Head of caudate nucleus (tissue), 42 donors: Measurements from ENCODE around the gene SSX2IP.
A peak's percentile ranks its signal among the peaks of the same experiment; 100 is the strongest.
"Not testable (repeated sequence)": the region's sequence is repeated elsewhere in the genome, so short reads cannot be mapped to it uniquely, and the experiment has no call there.

ENCODE experiments used
- DNase-seq, 42 donors: peaks; one replicate each; pipeline versions ENCODE4 v3.0.0 to v3.0.0-alpha.2; 2020 to 2021; ENCODE audit warnings: mixed read lengths in 7 of 42
- intact Hi-C: fragments of 100-400 bp; cut with DNase I; formaldehyde crosslinking; loops from one replicate; pipeline ENCODE4 v1.15.0; 2022

Gene SSX2IP

GRCh38 chr1:84686223-84686622 is 4.0 kb downstream of the SSX2IP start:
- no peak for DNase-seq
- intact Hi-C loops, result loop anchor here (5.0 kb wide), 1 partner anchor 179 kb away; the partner anchor contains the start of genes GNG5 and SPATA1

GRCh38 chr1:84683508-84683907 is 6.8 kb downstream of the SSX2IP start:
- no peak for DNase-seq
- intact Hi-C loops, result no loop called here

- intact Hi-C loops, result no loop called here
- no peak for DNase-seq
These were observed 8.2 kb downstream of the SSX2IP start for GRCh38 chr1:84682047-84682446.

- intact Hi-C loops, result no loop called here
These were observed 12.7 kb downstream of the SSX2IP start for GRCh38 chr1:84677415-84678099.

GRCh38 chr1:84675631-84676030 is 14.6 kb downstream of the SSX2IP start:
- DNase-seq, result no peak
- intact Hi-C loops, result no loop called here

More at GRCh38 chr1:84677415-84678099, 12.7 kb downstream of the SSX2IP start:
- DNase-seq, result no peak

- intact Hi-C loops, result no loop called here
- DNase-seq, result no peak
These were observed 15.2 kb downstream of the SSX2IP start for GRCh38 chr1:84675106-84675505.

GRCh38 chr1:84674705-84675104 is 15.6 kb downstream of the SSX2IP start:
- intact Hi-C loops, result no loop called here
- DNase-seq, result no peak

- no peak for DNase-seq
- intact Hi-C loops, result no loop called here
These were observed 16.2 kb downstream of the SSX2IP start for GRCh38 chr1:84674021-84674420.

- no peak for DNase-seq
- intact Hi-C loops, result no loop called here
These were observed 18.0 kb downstream of the SSX2IP start for GRCh38 chr1:84672080-84672854.

GRCh38 chr1:84669831-84670230 is 20.4 kb downstream of the SSX2IP start:
- intact Hi-C loops, result no loop called here

GRCh38 chr1:84668185-84668584 is 22.1 kb downstream of the SSX2IP start:
- DNase-seq, result peak in 2 of 42 donors; percentile 33 to 57
- intact Hi-C loops, result no loop called here

More at GRCh38 chr1:84669831-84670230, 20.4 kb downstream of the SSX2IP start:
- DNase-seq, result no peak

GRCh38 chr1:84665703-84666317 is 24.5 kb downstream of the SSX2IP start:
- no peak for DNase-seq
- intact Hi-C loops, result no loop called here

GRCh38 chr1:84653130-84653677 is 37.1 kb downstream of the SSX2IP start:
- intact Hi-C loops, result no loop called here
- DNase-seq, result no peak

GRCh38 chr1:84644472-84644871 is 45.8 kb downstream of the SSX2IP start:
- DNase-seq, result no peak
- intact Hi-C loops, result no loop called here

- DNase-seq, result no peak
- intact Hi-C loops, result no loop called here
These were observed 47.1 kb downstream of the SSX2IP start for GRCh38 chr1:84643183-84643582.

GRCh38 chr1:84642774-84643173 is 47.5 kb downstream of the SSX2IP start:
- intact Hi-C loops, result no loop called here

GRCh38 chr1:84639731-84640130 is 50.5 kb downstream of the SSX2IP start:
- DNase-seq, intact Hi-C loops: not testable (repeated sequence)

More at GRCh38 chr1:84642774-84643173, 47.5 kb downstream of the SSX2IP start:
- no peak for DNase-seq

- intact Hi-C loops, result no loop called here
- DNase-seq, result no peak
These were observed 54.8 kb downstream of the SSX2IP start for GRCh38 chr1:84635429-84635828.

GRCh38 chr1:84634536-84635205 is 55.6 kb downstream of the SSX2IP start:
- intact Hi-C loops, result no loop called here
- no peak for DNase-seq
